Esophagus muscularis mucosa (tissue), 4 donors: Measurements from ENCODE around the gene RNF133. TPM values are rescaled to one million over a fixed set of nuclear protein-coding genes. Genes with fewer than 3 reads are reported as not detected.

Experiments used
- DNase-seq: peaks from one replicate; pipeline ENCODE4 v3.0.0-alpha.2; 2017; ENCODE audit errors: extremely low spot score
- H3K27ac ChIP-seq, 4 donors: fragments of 200-600 bp; sonication (generic); replicated peaks in 1 of 4; 1 replicate in 3 of 4; 2 replicates in 1 of 4; pipeline ENCODE4 v1.5.1; 2016 to 2019; ENCODE audit warnings: mild to moderate bottlenecking in 1 of 4
- H3K27me3 ChIP-seq, 4 donors: fragments of 200-600 bp; sonication (generic); one replicate each; pipeline versions ENCODE4 v1.5.1 to v1.6.0; 2016 to 2019
- H3K36me3 ChIP-seq, 4 donors: fragments of 200-600 bp; sonication (generic); one replicate each; pipeline ENCODE4 v1.5.1; 2016 to 2019
- H3K4me1 ChIP-seq, 4 donors: fragments of 200-600 bp; sonication (generic); one replicate each; pipeline ENCODE4 v1.5.1; 2016 to 2019
- H3K4me3 ChIP-seq, 4 donors: fragments of 200-600 bp; sonication (generic); 1 replicate in 2 of 4; 2 replicates in 2 of 4; pipeline ENCODE4 v1.5.1; 2016 to 2019; ENCODE audit warnings: mild to moderate bottlenecking in 4 of 4, moderate library complexity in 1 of 4
- H3K9me3 ChIP-seq, 4 donors: fragments of 200-600 bp; sonication (generic); 1 replicate in 3 of 4; 2 replicates in 1 of 4; pipeline ENCODE4 v1.5.1; 2016 to 2019
- CTCF ChIP-seq, 3 experiments: fragments of 200-600 bp in 2 of 3; fragments of 450-650 bp in 1 of 3; sonication (generic) in 2 of 3; IDR thresholded peaks; one replicate each; pipeline ENCODE4 v1.5.1; 2017 to 2019; ENCODE audit warnings: antibody characterized with exemption in 3 of 3, mild to moderate bottlenecking in 2 of 3, moderate library complexity in 1 of 3
- EP300 ChIP-seq: sonication (generic); formaldehyde crosslinking; IDR thresholded peaks from one replicate; pipeline ENCODE4 v1.6.1; 2017; ENCODE audit warnings: antibody characterized with exemption
- POLR2A ChIP-seq: fragments of 450-650 bp; IDR thresholded peaks from one replicate; pipeline ENCODE4 v1.6.1; 2017; ENCODE audit warnings: antibody characterized with exemption, moderate library complexity, mild to moderate bottlenecking, low read depth
- POLR2AphosphoS5 ChIP-seq, 2 donors: sonication (generic); formaldehyde crosslinking; IDR thresholded peaks; one replicate each; pipeline ENCODE4 v1.6.1; 2017; ENCODE audit warnings: antibody characterized with exemption in 2 of 2
- whole genome bisulfite sequencing: methylation state at CpG from one replicate; pipeline ENCODE4 v1.1.5; 2018; 5-methylcytosine and 5-hydroxymethylcytosine counted together
- intact Hi-C: fragments of 100-400 bp; cut with DNase I; formaldehyde crosslinking; loops from one replicate; pipeline ENCODE4 v1.15.1; 2023
- total RNA-seq, 4 donors: library from RNA; depleted of rRNA; stranded (reverse); fragments of >200 nt; gene quantifications; one replicate each; pipeline versions ENCODE4 v1.1.0 to v1.2.1, GENCODE V29; 2016

RNF133 gene
- total RNA-seq, 4 donors from 2014 or later = 0.50 to 4.6 (median 1.7) TPM

DNA sequence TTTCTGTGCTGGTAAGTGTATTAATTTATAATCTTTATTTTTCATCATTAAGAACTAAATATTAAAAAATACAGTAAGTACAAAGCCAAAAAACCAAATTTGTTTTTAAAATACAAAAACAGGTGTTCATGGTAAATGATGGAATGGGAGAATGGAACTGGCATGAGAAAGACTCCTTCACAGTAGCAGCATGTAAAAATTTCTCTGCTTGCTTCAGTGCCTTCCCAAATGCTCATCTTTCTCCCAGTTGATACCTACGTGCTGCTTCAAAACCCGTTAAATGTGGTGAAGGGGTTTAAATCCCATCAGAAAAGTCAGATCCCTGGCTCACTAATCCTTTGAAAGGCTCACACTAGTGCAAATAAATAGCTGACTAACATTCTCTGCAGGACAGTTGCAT lies 4.2 kb downstream of the RNF133 start:
- WGBS = 83% methylated on average over 2 of the region's 2 CpGs
- peaks cover 0 to 14% (median 0%) of the 10 kb centered on the region in 4 donors for H3K4me1 ChIP-seq
- H3K9me3 ChIP-seq = no peaks in the 10 kb centered on the region
- H3K4me3 ChIP-seq = no peak overlapping the region
- intact Hi-C loops = no loop called here
- no peak for DNase-seq
- peaks cover 0 to 3% (median 0%) of the 10 kb centered on the region in 4 donors for H3K36me3 ChIP-seq
- H3K27me3 ChIP-seq = no peaks in the 10 kb centered on the region
- TF ChIP-seq EP300 (no peak), POLR2AphosphoS5 (IDR thresholded peaks at IDR 0.05) (no peak), CTCF (IDR thresholded peaks at IDR 0.05) (no peak), POLR2A (no peak)
- H3K27ac ChIP-seq = no peak overlapping the region

DNA sequence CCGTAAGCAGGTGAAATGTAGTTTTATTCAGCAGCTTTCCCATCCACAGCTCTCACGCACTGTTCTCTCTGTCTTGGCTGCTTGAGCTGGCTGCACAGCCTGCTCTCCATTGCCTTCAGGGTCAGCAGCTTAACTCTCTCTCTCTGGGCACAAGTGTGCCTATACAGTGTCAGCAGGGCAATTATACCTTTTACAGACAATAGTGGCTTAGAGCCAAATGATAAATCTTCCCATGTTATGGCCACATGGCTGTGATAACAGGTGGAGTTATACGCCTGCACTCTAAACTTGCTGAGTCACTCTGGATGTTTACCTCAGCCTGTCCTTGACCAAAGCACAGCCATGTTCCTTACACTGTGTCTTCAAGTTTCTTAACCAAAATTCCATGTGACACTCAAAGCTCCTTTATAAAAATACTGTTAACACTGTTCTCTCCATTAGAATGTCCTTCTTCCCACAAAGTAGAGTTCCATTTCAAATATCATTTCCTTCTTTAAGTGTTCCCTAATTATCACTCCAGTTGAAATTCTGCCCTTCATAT lies 6.1 kb downstream of the RNF133 start:
- DNase-seq = no peak
- Histone ChIP-seq H3K9me3 (no peaks in the 10 kb centered on the region), H3K27me3 (no peaks in the 10 kb centered on the region), H3K4me1 (peaks cover 0 to 14% (median 0%) of the 10 kb centered on the region in 4 donors), H3K36me3 (peaks cover 0 to 3% (median 0%) of the 10 kb centered on the region in 4 donors), H3K4me3 (no peak overlapping the region), H3K27ac (no peak overlapping the region)
- TF ChIP-seq POLR2AphosphoS5 (IDR thresholded peaks at IDR 0.05) (no peak), CTCF (IDR thresholded peaks at IDR 0.05) (no peak), EP300 (no peak), POLR2A (no peak)
- WGBS = 97% methylated on average over 3 of the region's 3 CpGs
- intact Hi-C loops = no loop called here

GRCh38 chr7:122691569-122692235 lies 7.2 kb downstream of the RNF133 start:
- WGBS = 95% methylated on average over 9 of the region's 14 CpGs
- Histone ChIP-seq H3K4me3 (no peak overlapping the region), H3K27ac (no peak overlapping the region), H3K4me1 (peaks cover 0 to 14% (median 0%) of the 10 kb centered on the region in 4 donors), H3K9me3 (no peaks in the 10 kb centered on the region), H3K36me3 (peaks cover 0 to 3% (median 0%) of the 10 kb centered on the region in 4 donors), H3K27me3 (no peaks in the 10 kb centered on the region)
- no peak for TF ChIP-seq CTCF (IDR thresholded peaks at IDR 0.05)
- TF ChIP-seq POLR2AphosphoS5 (IDR thresholded peaks at IDR 0.05) = no peak
- no peak for TF ChIP-seq POLR2A
- TF ChIP-seq EP300 = no peak
- DNase-seq = no peak
- intact Hi-C loops = no loop called here

GRCh38 chr7:122689346-122690109 lies 9.4 kb downstream of the RNF133 start:
- no peak for TF ChIP-seq CTCF (IDR thresholded peaks at IDR 0.05)
- no peak for TF ChIP-seq EP300
- TF ChIP-seq POLR2A = no peak
- no peak for TF ChIP-seq POLR2AphosphoS5 (IDR thresholded peaks at IDR 0.05)
- 95% methylated on average over 10 of the region's 13 CpGs for WGBS
- intact Hi-C loops = no loop called here
- DNase-seq = no peak
- Histone ChIP-seq H3K4me3 (no peak overlapping the region), H3K4me1 (peaks cover 0 to 6% (median 0%) of the 10 kb centered on the region in 4 donors), H3K27ac (no peak overlapping the region), H3K27me3 (no peaks in the 10 kb centered on the region), H3K36me3 (peaks cover 0 to 3% (median 0%) of the 10 kb centered on the region in 4 donors), H3K9me3 (no peaks in the 10 kb centered on the region)
